SK-N-SH (cell line): Measurements from ENCODE around the gene ACAT2. TPM values are rescaled to one million over a fixed set of nuclear protein-coding genes. Genes with fewer than 3 reads are reported as not detected.
A peak's percentile ranks its signal among the peaks of the same experiment; 100 is the strongest.

Experiments used
- CTCF ChIA-PET: fragments of 300-600, 350-600 bp; formaldehyde crosslinking; extraction: SDS; loops from one replicate; lab custom pipeline; 2021; lab: Yijun Ruan, JAX
- POLR2A ChIA-PET: fragments of 350-600 bp; sonication (Branson Sonifier 250); formaldehyde crosslinking; extraction: SDS; loops from one replicate; lab custom pipeline; 2020; ENCODE audit warnings: antibody characterized with exemption, inconsistent platforms; lab: Yijun Ruan, JAX
- DNase-seq: peaks from one replicate; pipeline ENCODE4 v3.0.0; 2012
- H2AFZ ChIP-seq: fragments of 200-600 bp; sonication (generic); 2 replicates; pipeline ENCODE4 v1.8.1; 2016; ENCODE audit warnings: antibody characterized with exemption, mild to moderate bottlenecking, low read depth
- H3F3A ChIP-seq: fragments of 200-600 bp; sonication (generic); replicated peaks from 2 replicates; pipeline ENCODE3; 2016; ENCODE audit warnings: antibody characterized with exemption, mild to moderate bottlenecking; ENCODE audit not compliant: insufficient read depth
- H3K27ac ChIP-seq, 2 experiments: fragments of 200-500 bp in 1 of 2; fragments of 200-600 bp in 1 of 2; sonication (Bioruptor generic) in 1 of 2; sonication (generic), shearing (Covaris generic) in 1 of 2; 2 replicates each; pipeline versions ENCODE4 v1.5.1 to v1.6.1; 2014 to 2016; ENCODE audit warnings: low read depth in 2 of 2, inconsistent platforms in 1 of 2, low read length in 1 of 2, mild to moderate bottlenecking in 1 of 2, mixed read lengths in 1 of 2
- H3K27me3 ChIP-seq: fragments of 200-600 bp; sonication (generic), shearing (Covaris generic); 2 replicates; pipeline ENCODE4 v1.6.1; 2016; ENCODE audit warnings: mixed run types; ENCODE audit not compliant: insufficient read depth
- H3K36me3 ChIP-seq, 2 experiments: fragments of 200-500 bp in 1 of 2; fragments of 200-600 bp in 1 of 2; sonication (Bioruptor generic) in 1 of 2; sonication (generic) in 1 of 2; replicated peaks in 1 of 2; 2 replicates each; pipeline versions ENCODE3 to v1.5.1; 2014 to 2016; ENCODE audit warnings: low read length in 1 of 2, mild to moderate bottlenecking in 1 of 2; ENCODE audit not compliant: insufficient read depth in 2 of 2, control insufficient read depth in 1 of 2
- H3K4me1 ChIP-seq, 2 experiments: fragments of 200-500 bp in 1 of 2; fragments of 200-600 bp in 1 of 2; sonication (Bioruptor generic) in 1 of 2; sonication (generic), shearing (Covaris generic) in 1 of 2; 2 replicates each; pipeline versions ENCODE4 v1.5.1 to v1.6.1; 2014 to 2016; ENCODE audit warnings: low read depth in 1 of 2, low read length in 1 of 2, mixed run types in 1 of 2; ENCODE audit not compliant: insufficient read depth in 2 of 2, control insufficient read depth in 1 of 2
- H3K4me2 ChIP-seq: fragments of 200-600 bp; sonication (generic), shearing (Covaris generic); 2 replicates; pipeline ENCODE4 v1.6.1; 2017; ENCODE audit warnings: mixed run types
- H3K4me3 ChIP-seq, 2 experiments: fragments of 200-500 bp in 1 of 2; fragments of 200-600 bp in 1 of 2; sonication (Bioruptor generic) in 1 of 2; sonication (generic), shearing (Covaris generic) in 1 of 2; 2 replicates each; pipeline versions ENCODE4 v1.5.1 to v1.8.1; 2014 to 2016; ENCODE audit warnings: low read depth in 2 of 2, inconsistent platforms in 1 of 2, low read length in 1 of 2, mild to moderate bottlenecking in 1 of 2, mixed read lengths in 1 of 2, moderate library complexity in 1 of 2
- H3K79me2 ChIP-seq: fragments of 200-600 bp; sonication (generic); 2 replicates; pipeline ENCODE4 v1.8.1; 2017; ENCODE audit warnings: mild to moderate bottlenecking; ENCODE audit not compliant: insufficient read depth
- H3K9ac ChIP-seq: fragments of 200-600 bp; sonication (generic); 2 replicates; pipeline ENCODE4 v1.6.1; 2017; ENCODE audit warnings: mixed run types
- H3K9me2 ChIP-seq: fragments of 200-600 bp; sonication (generic); 2 replicates; pipeline ENCODE4 v1.6.1; 2017; ENCODE audit warnings: mixed run types
- H3K9me3 ChIP-seq: fragments of 200-600 bp; sonication (generic); 2 replicates; pipeline ENCODE4 v1.6.1; 2017; ENCODE audit warnings: mixed run types, mild to moderate bottlenecking, moderate library complexity
- H4K20me1 ChIP-seq: fragments of 200-600 bp; sonication (generic); 2 replicates; pipeline ENCODE4 v1.6.1; 2017; ENCODE audit warnings: mild to moderate bottlenecking, mixed run types; ENCODE audit not compliant: insufficient read depth
- CHD2 ChIP-seq: fragments of 150-350 bp; IDR thresholded peaks from 2 replicates; pipeline ENCODE4 v1.6.1; 2018; ENCODE audit warnings: low read length; ENCODE audit not compliant: partially characterized antibody
- ELF1 ChIP-seq: IDR thresholded peaks from 2 replicates; pipeline ENCODE4 v1.4.0; 2012
- EP300 ChIP-seq, 2 experiments: IDR thresholded peaks; 2 replicates each; pipeline versions ENCODE4 v1.4.0 to v1.6.1; 2012; ENCODE audit warnings: borderline replicate concordance in 1 of 2, low read depth in 1 of 2, low read length in 1 of 2
- FOSL2 ChIP-seq: IDR thresholded peaks from 2 replicates; pipeline ENCODE4 v1.4.0; 2012; ENCODE audit warnings: low read depth, mild to moderate bottlenecking, moderate library complexity, borderline replicate concordance
- FOXJ3 ChIP-seq: sonication (generic); formaldehyde crosslinking; IDR thresholded peaks from 2 replicates; pipeline ENCODE4 v1.5.1; 2020; ENCODE audit warnings: mild to moderate bottlenecking, missing genetic modification reagents
- GABPA ChIP-seq: IDR thresholded peaks from 2 replicates; pipeline ENCODE4 v1.4.0; 2012; ENCODE audit warnings: low read depth, mild to moderate bottlenecking
- JUND ChIP-seq: IDR thresholded peaks from 2 replicates; pipeline ENCODE4 v1.4.0; 2012
- MAX ChIP-seq: IDR thresholded peaks from 2 replicates; pipeline ENCODE4 v1.4.0; 2012; ENCODE audit warnings: low read depth
- MXI1 ChIP-seq: IDR thresholded peaks from 2 replicates; pipeline ENCODE4 v1.6.1; 2012; ENCODE audit warnings: mild to moderate bottlenecking, low read depth, low read length, improper control_type of control experiment
- NFIC ChIP-seq: IDR thresholded peaks from 2 replicates; pipeline ENCODE4 v1.4.0; 2012; ENCODE audit warnings: borderline replicate concordance
- NRF1 ChIP-seq: IDR thresholded peaks from 2 replicates; pipeline ENCODE4 v1.6.1; 2012; ENCODE audit warnings: low read depth, mild to moderate bottlenecking, low read length
- POLR2AphosphoS5 ChIP-seq: IDR thresholded peaks from 2 replicates; pipeline ENCODE4 v1.6.1; 2012; ENCODE audit warnings: low read depth, low read length
- RCOR1 ChIP-seq: fragments of 150-350 bp; IDR thresholded peaks from 2 replicates; pipeline ENCODE4 v1.6.1; 2017; ENCODE audit warnings: antibody characterized with exemption, low read length
- REST ChIP-seq: IDR thresholded peaks from 2 replicates; pipeline ENCODE4 v1.6.1; 2012; ENCODE audit warnings: mild to moderate bottlenecking, low read depth, low read length, moderate library complexity
- SIN3A ChIP-seq: IDR thresholded peaks from 2 replicates; pipeline ENCODE4 v1.6.1; 2012; ENCODE audit warnings: low read depth, mild to moderate bottlenecking, low read length, moderate library complexity, borderline replicate concordance
- TAF1 ChIP-seq: IDR thresholded peaks from 2 replicates; pipeline ENCODE4 v1.6.1; 2012; ENCODE audit warnings: low read depth, mild to moderate bottlenecking, low read length, moderate library complexity, borderline replicate concordance
- TEAD4 ChIP-seq: IDR thresholded peaks from 2 replicates; pipeline ENCODE4 v1.4.0; 2012; ENCODE audit warnings: mild to moderate bottlenecking, borderline replicate concordance; ENCODE audit not compliant: insufficient read depth
- WGBS: methylation state at CpG from one replicate; pipeline ENCODE4 v1.1.6; 2017; ENCODE audit warnings: low lambda C conversion rate; 5-methylcytosine and 5-hydroxymethylcytosine counted together
- polyA plus RNA-seq, 3 experiments: library from polyadenylated mRNA; depleted of rRNA; stranded (reverse); fragments of >200 nt; gene quantifications; 2 replicates each; pipeline ENCODE4 v1.2.3, GENCODE V29; 2012
- TF ChIP-seq, protein P1 (sequence below): IDR thresholded peaks from 2 replicates; pipeline ENCODE4 v1.4.0; 2012; ENCODE audit warnings: low read depth, borderline replicate concordance
- TF ChIP-seq, protein P2 (sequence below): IDR thresholded peaks from 2 replicates; pipeline ENCODE4 v1.4.0; 2012; ENCODE audit warnings: low read depth, borderline replicate concordance

The ACAT2 gene
- polyA plus RNA-seq, 1 of the 3 experiments (the other 2 are of a cell fraction), result 13.1 TPM

DNA sequence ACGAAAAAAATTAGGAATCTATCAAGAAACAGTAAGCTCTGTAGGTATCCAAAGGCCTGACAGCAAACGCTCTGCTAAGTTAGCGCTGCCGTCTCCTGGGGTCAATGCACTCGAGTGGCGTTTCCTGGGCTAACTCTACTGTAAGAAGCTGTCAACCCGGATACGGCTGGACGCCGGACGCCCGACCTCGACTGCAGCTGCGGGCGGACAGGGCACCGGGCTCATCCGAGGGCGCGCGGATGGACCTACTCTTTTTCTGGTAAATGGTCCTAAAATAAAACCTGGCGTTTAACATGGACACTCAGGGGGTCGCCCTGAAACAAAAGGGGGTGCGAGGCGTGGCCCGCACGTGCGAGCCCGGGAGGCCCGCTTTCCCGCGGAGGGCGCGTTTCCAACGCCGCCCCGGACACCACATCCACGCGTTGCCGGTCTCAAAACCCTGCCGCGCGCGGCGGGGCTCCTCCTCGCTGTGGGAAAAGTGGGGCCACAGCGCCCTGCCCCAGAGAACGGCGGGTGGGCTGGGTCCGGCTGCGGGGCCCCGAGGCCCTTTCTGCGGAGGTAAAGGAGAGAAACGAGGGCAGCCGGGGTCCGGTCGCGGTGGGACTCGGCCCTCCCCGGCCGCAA, 27.0 kb downstream of the ACAT2 start:
- H3K4me1 ChIP-seq, result peaks cover 10 to 22% of the 10 kb centered on the region in 2 experiments; a peak in 3 of 4 replicates
- H3K9me3 ChIP-seq, result no peaks in the 10 kb centered on the region
- H3K79me2 ChIP-seq, result peaks cover 91% of the 10 kb centered on the region
- peaks cover 19% of the 10 kb centered on the region for H4K20me1 ChIP-seq
- no peaks in the 10 kb centered on the region for H3K9me2 ChIP-seq
- no peaks in the 10 kb centered on the region for H3K27me3 ChIP-seq
- peak overlapping the region; percentile 94 for H3K4me2 ChIP-seq
- peak; percentile 50 for DNase-seq
- H2AFZ ChIP-seq, result no peak overlapping the region
- ChIA-PET CTCF (interaction anchor here (1.3 kb wide), 1 partner anchor 97 kb away, joined by 4 read pairs; no protein-coding TSS in a partner anchor), POLR2A (interaction anchor here (2.4 to 2.5 kb wide), 2 partner anchors 28 to 62 kb away, joined by 11 to 25 read pairs; partner anchors contain the start of genes ACAT2 and WTAP)
- H3K36me3 ChIP-seq, result peaks cover 47 to 67% of the 10 kb centered on the region in 2 experiments
- 2% methylated on average over 29 of the region's 60 CpGs for WGBS
- H3K4me3 ChIP-seq, result peak overlapping the region; percentile 73 to 90
- TF ChIP-seq MXI1 (peak; percentile 78), FOSL2 (no peak), SIN3A (peak; percentile 79; the same call in 1 of the 2 replicates), JUND (no peak)
- peak overlapping the region; percentile 89 for H3K9ac ChIP-seq
- peaks cover 3% of the 10 kb centered on the region for H3F3A ChIP-seq
- peak overlapping the region; percentile 64 to 88 for H3K27ac ChIP-seq

- POLR2A ChIA-PET, result interaction anchor here (0.7 to 2.5 kb wide), 5 partner anchors 19 to 96 kb away, joined by 3 to 25 read pairs (median 6); partner anchors contain the start of genes ACAT2 and WTAP
- 2% methylated on average over 49 of the region's 64 CpGs for WGBS
- TF ChIP-seq RCOR1, result no peak
- TF ChIP-seq FOXJ3 (CRISPR knock-in tag), result peak; percentile 65; the same call in 1 of the 2 replicates
- TF ChIP-seq, protein P1, sequence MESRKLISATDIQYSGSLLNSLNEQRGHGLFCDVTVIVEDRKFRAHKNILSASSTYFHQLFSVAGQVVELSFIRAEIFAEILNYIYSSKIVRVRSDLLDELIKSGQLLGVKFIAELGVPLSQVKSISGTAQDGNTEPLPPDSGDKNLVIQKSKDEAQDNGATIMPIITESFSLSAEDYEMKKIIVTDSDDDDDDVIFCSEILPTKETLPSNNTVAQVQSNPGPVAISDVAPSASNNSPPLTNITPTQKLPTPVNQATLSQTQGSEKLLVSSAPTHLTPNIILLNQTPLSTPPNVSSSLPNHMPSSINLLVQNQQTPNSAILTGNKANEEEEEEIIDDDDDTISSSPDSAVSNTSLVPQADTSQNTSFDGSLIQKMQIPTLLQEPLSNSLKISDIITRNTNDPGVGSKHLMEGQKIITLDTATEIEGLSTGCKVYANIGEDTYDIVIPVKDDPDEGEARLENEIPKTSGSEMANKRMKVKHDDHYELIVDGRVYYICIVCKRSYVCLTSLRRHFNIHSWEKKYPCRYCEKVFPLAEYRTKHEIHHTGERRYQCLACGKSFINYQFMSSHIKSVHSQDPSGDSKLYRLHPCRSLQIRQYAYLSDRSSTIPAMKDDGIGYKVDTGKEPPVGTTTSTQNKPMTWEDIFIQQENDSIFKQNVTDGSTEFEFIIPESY, result no peak
- no peak for TF ChIP-seq NFIC
- peak; percentile 29; the same call in 1 of the 2 replicates for TF ChIP-seq REST
- TF ChIP-seq TAF1, result peak; percentile 97
- TF ChIP-seq POLR2AphosphoS5, result peak; percentile 88
- peak; percentile 85 for TF ChIP-seq ELF1
- TF ChIP-seq, protein P2, sequence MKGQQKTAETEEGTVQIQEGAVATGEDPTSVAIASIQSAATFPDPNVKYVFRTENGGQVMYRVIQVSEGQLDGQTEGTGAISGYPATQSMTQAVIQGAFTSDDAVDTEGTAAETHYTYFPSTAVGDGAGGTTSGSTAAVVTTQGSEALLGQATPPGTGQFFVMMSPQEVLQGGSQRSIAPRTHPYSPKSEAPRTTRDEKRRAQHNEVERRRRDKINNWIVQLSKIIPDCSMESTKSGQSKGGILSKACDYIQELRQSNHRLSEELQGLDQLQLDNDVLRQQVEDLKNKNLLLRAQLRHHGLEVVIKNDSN, result no peak
- TF ChIP-seq MAX, result peak; percentile 53; the same call in 1 of the 2 replicates
- peak; percentile 92 for TF ChIP-seq GABPA
- no peak for TF ChIP-seq CHD2
- TF ChIP-seq EP300 (IDR thresholded peaks at IDR 0.05; ENCODE audit: borderline replicate concordance in 1 of 2, low read depth in 1 of 2, low read length in 1 of 2), result peak; percentile 12 to 91; a peak in 2 of 4 replicates
- no peak for TF ChIP-seq TEAD4
- TF ChIP-seq NRF1, result peak; percentile 93
Measured at GRCh38 chr6:159789377-159790148, 27.7 kb downstream of the ACAT2 start, which contains the start of gene TCP1. TCP1 (minus strand) TSS chr6:159789602; CDS start chr6:159789468, 134 bp downstream.

More at GRCh38 chr6:159789377-159790148, 27.7 kb downstream of the ACAT2 start, which contains the start of gene TCP1:
- H3K36me3 ChIP-seq, result peaks cover 51 to 66% of the 10 kb centered on the region in 2 experiments
- H2AFZ ChIP-seq, result peak within 1 kb of the TSS; percentile 83
- peaks cover 19% of the 10 kb centered on the region for H4K20me1 ChIP-seq
- peak within 1 kb of the TSS; percentile 80 to 94 for H3K27ac ChIP-seq
- peaks cover 91% of the 10 kb centered on the region for H3K79me2 ChIP-seq
- H3K4me3 ChIP-seq, result peak within 1 kb of the TSS; percentile 73 to 90
- peaks cover 10 to 22% of the 10 kb centered on the region in 2 experiments; a peak in 3 of 4 replicates for H3K4me1 ChIP-seq
- H3K27me3 ChIP-seq, result no peaks in the 10 kb centered on the region
- no peaks in the 10 kb centered on the region for H3K9me2 ChIP-seq
- peak within 1 kb of the TSS; percentile 89 for H3K9ac ChIP-seq
- peak within 1 kb of the TSS; percentile 94 for H3K4me2 ChIP-seq
- H3F3A ChIP-seq, result peaks cover 3% of the 10 kb centered on the region
- no peaks in the 10 kb centered on the region for H3K9me3 ChIP-seq
- CTCF ChIA-PET, result interaction anchor here (1.3 kb wide), 2 partner anchors 98 kb away, joined by 4 to 5 read pairs; no protein-coding TSS in a partner anchor
- peak; percentile 97 for DNase-seq
